ENCODE measurements around the gene HDAC8.

- TF ChIP-seq CTCF (IDR thresholded peaks at IDR 0.05; ENCODE audit: insufficient read depth, low read length, poor library complexity, severe bottlenecking) (no peak), EZH2phosphoT487 (conservative IDR thresholded peaks at IDR 0.05; ENCODE audit: low read length) (no peak)
Measured at GRCh38 chrX:72545990-72546389, 26.7 kb downstream of the HDAC8 start.

Data from SU-DHL-6 (cell line).